Panc1 (cell line): ENCODE measurements around the gene PTX4. TPM values are rescaled to one million over a fixed set of nuclear protein-coding genes. Genes with fewer than 3 reads are reported as not detected.

Experiments used
- ATAC-seq: fragments of 200-7000 bp; cut with Tn5 transposase; 2 replicates; pipeline ENCODE4 v1.9.1; 2020; ENCODE audit warnings: mild to moderate bottlenecking, moderate library complexity
- BruUV-seq: library from RNA; stranded (reverse); fragments of 400-500 nt; replicated peaks from 2 replicates; lab custom pipeline; 2021; lab: Mats Ljungman, UMichigan
- CTCF ChIA-PET: fragments of 300-600 bp; sonication (Branson Sonifier 250); formaldehyde crosslinking; loops from one replicate; lab custom pipeline; 2022; ENCODE audit warnings: antibody characterized with exemption; lab: Charles Lee
- POLR2A ChIA-PET: fragments of 300-600 bp; sonication (Branson Sonifier 250); formaldehyde crosslinking; loops from one replicate; lab custom pipeline; 2022; ENCODE audit warnings: antibody characterized with exemption; lab: Charles Lee
- DNase-seq: peaks from one replicate; pipeline ENCODE4 v3.0.0-alpha.2; 2010; ENCODE audit warnings: low read depth, low spot score
- H3K27ac ChIP-seq: 2 replicates; pipeline ENCODE4 v1.5.1; 2011; ENCODE audit warnings: mild to moderate bottlenecking, low read length, inconsistent platforms
- H3K27me3 ChIP-seq: fragments of 200-500 bp; sonication (Bioruptor generic); 2 replicates; pipeline ENCODE4 v1.6.0; 2014; ENCODE audit warnings: low read length, inconsistent platforms; ENCODE audit not compliant: control insufficient read depth, insufficient read depth
- H3K36me3 ChIP-seq: fragments of 200-500 bp; sonication (Bioruptor generic); 2 replicates; pipeline ENCODE4 v1.5.1; 2014; ENCODE audit warnings: inconsistent platforms, mild to moderate bottlenecking, low read length, moderate library complexity; ENCODE audit not compliant: control insufficient read depth, insufficient read depth
- H3K4me1 ChIP-seq: 2 replicates; pipeline ENCODE4 v1.5.1; 2011; ENCODE audit warnings: inconsistent platforms, mild to moderate bottlenecking, low read length, moderate library complexity; ENCODE audit not compliant: control insufficient read depth, insufficient read depth
- H3K4me3 ChIP-seq, 2 experiments: 2 replicates each; pipeline ENCODE4 v1.5.1; 2011 to 2012; ENCODE audit warnings: low read depth in 2 of 2, low read length in 2 of 2, mild to moderate bottlenecking in 2 of 2, inconsistent platforms in 1 of 2, moderate library complexity in 1 of 2
- H3K9me3 ChIP-seq: fragments of 200-500 bp; sonication (Bioruptor generic); 2 replicates; pipeline ENCODE4 v1.5.1; 2014; ENCODE audit warnings: low read depth, mild to moderate bottlenecking, inconsistent platforms, low read length, moderate library complexity; ENCODE audit not compliant: control insufficient read depth, insufficient read depth
- in situ Hi-C: cut with HindIII; loops from 2 replicates; pipeline ENCODE4 v1.10.0; 2016; ENCODE audit warnings: low sequenced_read_pairs, low pct_unique_long_range_greater_than_20kb
- intact Hi-C: fragments of 100-400 bp; cut with micrococcal nuclease; formaldehyde crosslinking; loops from one replicate; pipeline ENCODE4 v1.10.0; 2022; ENCODE audit not compliant: unreplicated experiment
- total RNA-seq: library from RNA; stranded (reverse); gene quantifications from one replicate; pipeline ENCODE4 v1.2.1, GENCODE V29; 2021; ENCODE audit not compliant: unreplicated experiment
- TF ChIP-seq, protein P1 (sequence below): fragments of 450-650 bp; IDR thresholded peaks from 2 replicates; pipeline ENCODE4 v1.5.1; 2017; ENCODE audit warnings: mild to moderate bottlenecking

The PTX4 gene
- total RNA-seq, 1 experiment from 2014 or later: not detected

DNA sequence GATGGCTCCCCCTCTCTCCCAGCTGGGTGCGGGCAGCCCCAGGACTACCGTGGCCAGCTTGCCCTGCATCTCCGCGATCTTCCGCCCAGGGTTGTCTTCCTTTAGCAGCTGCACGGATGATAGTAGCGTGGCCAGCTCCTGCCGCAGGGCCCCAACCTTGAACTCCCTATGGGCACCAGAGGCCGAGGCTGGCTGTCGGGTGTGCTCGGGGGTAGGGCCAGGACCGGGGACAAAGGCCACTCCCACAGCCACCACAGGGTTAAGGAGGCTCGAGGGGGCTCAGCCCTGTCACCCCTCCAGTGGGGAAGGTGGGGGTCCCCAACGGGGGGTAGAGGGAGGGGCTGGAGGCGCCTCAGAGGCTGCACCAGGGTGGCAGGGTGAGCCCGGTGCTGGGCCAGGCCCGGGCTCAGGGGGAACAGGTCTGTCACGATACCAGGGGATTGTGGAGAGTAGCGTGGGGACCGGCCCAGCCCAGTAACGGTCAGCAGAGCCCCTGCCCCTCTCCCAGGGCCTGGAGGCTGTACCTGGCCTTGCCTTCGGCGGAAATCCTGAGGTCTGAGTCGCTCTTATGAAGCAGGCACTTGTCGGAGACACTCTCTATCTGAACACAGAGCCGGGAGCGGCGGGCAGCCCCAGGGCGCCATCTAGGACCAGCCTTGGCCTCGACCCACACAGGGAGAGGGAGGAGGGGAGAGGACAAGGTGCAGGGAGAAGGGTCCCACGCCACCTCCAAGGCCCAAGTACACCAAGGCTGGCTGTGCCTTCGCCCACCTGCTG, 52.6 kb downstream of the PTX4 start:
- Histone ChIP-seq H3K4me1 (no peaks in the 10 kb centered on the region), H3K27ac (no peak overlapping the region), H3K9me3 (no peaks in the 10 kb centered on the region), H3K4me3 (no peak overlapping the region), H3K27me3 (no peaks in the 10 kb centered on the region), H3K36me3 (no peaks in the 10 kb centered on the region)
- DNase-seq: no peak
- in situ Hi-C loops: no loop called here
- no TSS peak for BruUV-seq
- POLR2A ChIA-PET: interaction anchor here (0.8 kb wide), 1 partner anchor 16 kb away, joined by 3 read pairs; the partner anchor contains the start of gene UQCC4
- TF ChIP-seq, protein P1, sequence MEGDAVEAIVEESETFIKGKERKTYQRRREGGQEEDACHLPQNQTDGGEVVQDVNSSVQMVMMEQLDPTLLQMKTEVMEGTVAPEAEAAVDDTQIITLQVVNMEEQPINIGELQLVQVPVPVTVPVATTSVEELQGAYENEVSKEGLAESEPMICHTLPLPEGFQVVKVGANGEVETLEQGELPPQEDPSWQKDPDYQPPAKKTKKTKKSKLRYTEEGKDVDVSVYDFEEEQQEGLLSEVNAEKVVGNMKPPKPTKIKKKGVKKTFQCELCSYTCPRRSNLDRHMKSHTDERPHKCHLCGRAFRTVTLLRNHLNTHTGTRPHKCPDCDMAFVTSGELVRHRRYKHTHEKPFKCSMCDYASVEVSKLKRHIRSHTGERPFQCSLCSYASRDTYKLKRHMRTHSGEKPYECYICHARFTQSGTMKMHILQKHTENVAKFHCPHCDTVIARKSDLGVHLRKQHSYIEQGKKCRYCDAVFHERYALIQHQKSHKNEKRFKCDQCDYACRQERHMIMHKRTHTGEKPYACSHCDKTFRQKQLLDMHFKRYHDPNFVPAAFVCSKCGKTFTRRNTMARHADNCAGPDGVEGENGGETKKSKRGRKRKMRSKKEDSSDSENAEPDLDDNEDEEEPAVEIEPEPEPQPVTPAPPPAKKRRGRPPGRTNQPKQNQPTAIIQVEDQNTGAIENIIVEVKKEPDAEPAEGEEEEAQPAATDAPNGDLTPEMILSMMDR: no peak; the same call in 1 of the 2 replicates
- CTCF ChIA-PET: no interaction called here
- ATAC-seq: 0 out of 2 replicates have a peak, but pooled peaks have one; percentile 49
- intact Hi-C loops: no loop called here

Other genes with a start within 250 kb of the PTX4 start
- gene TPSAB1, start 248.2 kb downstream of the PTX4 start, total RNA-seq: not detected
- gene TPSD1, start 232.9 kb downstream of the PTX4 start, total RNA-seq: 0.26 TPM
- gene UBE2I, start 179.3 kb downstream of the PTX4 start, total RNA-seq: 198 TPM
- 9.4 TPM for gene BAIAP3, start 155.3 kb downstream of the PTX4 start, total RNA-seq
- gene TSR3, start 137.1 kb downstream of the PTX4 start, total RNA-seq: 89.7 TPM
- gene GNPTG, start 137.0 kb downstream of the PTX4 start, total RNA-seq: 62.5 TPM
- 26.6 TPM for gene UNKL, start 74.2 kb downstream of the PTX4 start, total RNA-seq
- 18.1 TPM for gene UQCC4, start 68.2 kb downstream of the PTX4 start, total RNA-seq
- not detected for gene PERCC1, start 57.9 kb downstream of the PTX4 start, total RNA-seq
- gene CCDC154, start 44.4 kb downstream of the PTX4 start, total RNA-seq: 2.0 TPM
- 179 TPM for gene CLCN7, start 13.9 kb downstream of the PTX4 start, total RNA-seq
- gene TELO2, start 4.4 kb upstream of the PTX4 start, total RNA-seq: 65.4 TPM
- gene TMEM204, start 44.7 kb upstream of the PTX4 start, total RNA-seq: 0.13 TPM
- gene IFT140, start 123.1 kb upstream of the PTX4 start, total RNA-seq: 25.5 TPM
- 28.8 TPM for gene CRAMP1, start 123.4 kb upstream of the PTX4 start, total RNA-seq
- 200 TPM for gene JPT2, start 189.3 kb upstream of the PTX4 start, total RNA-seq
- 108 TPM for gene MAPK8IP3, start 217.3 kb upstream of the PTX4 start, total RNA-seq